Measurements from ENCODE around the gene KIF6.

KIF6 gene

GRCh38 chr6:39602601-39603519 is 122.3 kb downstream of the KIF6 start:
- DNase-seq (ENCODE audit: low spot score) (no peak), FAIRE-seq (no peak)

DNA sequence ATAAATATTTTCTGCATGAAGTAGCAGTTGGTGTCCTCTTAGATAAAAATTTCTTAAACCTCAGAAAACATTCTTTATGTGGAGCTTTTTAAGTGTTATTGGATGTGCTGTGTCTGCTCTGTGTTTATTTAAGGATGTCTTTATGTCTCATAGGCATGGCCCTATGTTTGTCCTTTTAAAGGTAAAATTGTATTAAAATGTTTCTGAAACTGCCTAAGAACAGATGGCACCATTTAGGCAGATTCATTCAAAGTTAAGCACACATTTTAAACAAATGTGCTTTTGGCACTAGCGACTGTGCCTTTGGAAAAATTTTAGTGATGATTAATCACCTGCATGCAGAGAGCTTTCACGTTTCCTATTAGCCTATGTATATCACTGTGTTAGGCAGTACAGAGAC is 125.2 kb downstream of the KIF6 start:
- FAIRE-seq = no peak
- DNase-seq (ENCODE audit: low spot score) = no peak

DNA sequence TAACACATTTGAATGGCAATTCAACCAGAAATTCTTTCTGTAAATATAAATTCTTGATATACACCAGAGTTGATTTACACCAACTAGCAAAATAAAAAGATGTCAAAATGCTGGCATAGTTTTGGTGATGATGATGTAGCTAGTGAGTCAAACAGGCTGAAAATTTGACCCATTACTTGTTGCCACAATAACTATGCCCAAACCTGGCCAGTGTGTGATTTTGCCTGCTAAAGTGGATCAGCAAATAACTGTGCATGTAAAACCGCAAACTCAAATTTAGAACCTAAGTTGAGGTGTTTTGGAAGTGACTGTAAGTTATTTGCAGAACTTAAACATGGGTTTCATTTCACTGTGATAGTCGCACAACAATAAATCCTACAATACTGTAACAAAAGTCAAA is 125.9 kb downstream of the KIF6 start:
- FAIRE-seq = no peak
- no peak for DNase-seq (ENCODE audit: low spot score)

- DNase-seq (ENCODE audit: low spot score) = no peak
- FAIRE-seq = no peak
These were observed 130.9 kb downstream of the KIF6 start for GRCh38 chr6:39594285-39594684.

DNA sequence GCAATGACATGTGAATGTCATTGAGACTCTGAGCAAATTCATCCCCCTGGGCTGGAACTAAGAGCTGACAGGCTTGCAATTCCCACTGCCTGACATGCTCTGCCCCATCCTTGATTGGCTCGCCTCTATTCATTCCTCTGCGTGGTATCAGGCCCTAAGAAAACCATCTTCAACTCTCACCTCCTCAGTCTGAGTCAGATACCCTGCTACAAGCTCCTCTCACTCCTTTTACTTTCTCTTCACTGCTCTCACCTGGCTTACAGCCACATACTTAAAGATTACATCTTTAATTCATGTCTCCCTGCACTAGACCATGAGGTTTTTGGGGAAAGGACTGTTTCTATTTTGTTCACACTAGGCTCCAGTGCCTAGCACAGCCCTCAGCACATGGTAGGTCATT is 131.6 kb downstream of the KIF6 start:
- DNase-seq (ENCODE audit: low spot score) (no peak), FAIRE-seq (no peak)

DNA sequence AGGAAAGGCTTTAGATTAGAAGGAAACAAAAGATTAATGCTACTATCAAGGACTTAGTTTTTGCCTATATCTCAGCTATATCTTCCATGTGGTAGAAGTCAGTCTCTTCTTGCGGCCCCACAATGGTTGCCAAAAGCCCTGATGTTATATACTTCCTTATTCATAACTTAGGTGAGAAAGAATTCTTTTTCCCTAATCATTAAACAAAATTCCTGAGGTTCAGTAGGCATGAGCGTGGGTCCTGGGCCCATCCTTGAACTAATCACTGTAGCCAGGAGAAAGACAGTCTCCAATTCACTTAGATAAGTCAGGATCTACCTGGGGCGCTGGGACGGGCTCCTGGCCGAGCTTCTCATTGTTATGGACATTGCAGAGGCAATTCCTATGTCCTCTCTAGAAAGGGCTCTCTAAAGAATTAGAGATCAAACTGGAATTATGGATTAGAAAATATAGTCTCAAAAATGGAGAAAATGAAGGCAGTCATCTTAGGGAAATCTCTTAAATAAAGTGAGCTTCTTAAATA is 134.3 kb downstream of the KIF6 start:
- FAIRE-seq (no peak), DNase-seq (ENCODE audit: low spot score) (no peak)

- FAIRE-seq (no peak), DNase-seq (ENCODE audit: low spot score) (no peak)
These were observed 138.1 kb downstream of the KIF6 start for GRCh38 chr6:39587080-39587479.

DNA sequence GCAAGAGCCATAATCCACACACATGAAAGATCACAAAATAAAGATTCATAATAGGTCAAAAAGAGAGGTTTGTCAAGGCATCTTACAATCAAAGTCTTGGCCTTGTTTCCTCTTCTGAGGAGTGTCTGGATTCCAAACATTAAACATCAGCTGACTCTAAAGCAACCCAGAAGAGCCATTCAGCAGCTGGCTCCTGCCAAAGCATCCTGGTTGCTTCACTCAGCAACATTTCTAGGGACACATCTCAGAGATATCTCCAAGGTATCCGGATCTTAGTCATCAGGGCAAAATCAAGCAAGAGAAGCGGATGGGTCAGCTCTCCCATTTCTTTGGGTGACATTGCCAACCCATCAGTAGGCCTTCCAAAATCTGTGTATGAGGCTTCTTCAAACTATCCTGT is 139.6 kb downstream of the KIF6 start:
- DNase-seq (ENCODE audit: low spot score) (no peak), FAIRE-seq (no peak)

GRCh38 chr6:39577446-39578165 is 147.6 kb downstream of the KIF6 start:
- FAIRE-seq (no peak), DNase-seq (ENCODE audit: low spot score) (no peak)

- DNase-seq (ENCODE audit: low spot score) (no peak), FAIRE-seq (no peak)
These were observed 148.5 kb downstream of the KIF6 start for GRCh38 chr6:39576556-39577303.

GRCh38 chr6:39574991-39575390 is 150.2 kb downstream of the KIF6 start:
- DNase-seq (ENCODE audit: low spot score) (no peak), FAIRE-seq (no peak)

DNA sequence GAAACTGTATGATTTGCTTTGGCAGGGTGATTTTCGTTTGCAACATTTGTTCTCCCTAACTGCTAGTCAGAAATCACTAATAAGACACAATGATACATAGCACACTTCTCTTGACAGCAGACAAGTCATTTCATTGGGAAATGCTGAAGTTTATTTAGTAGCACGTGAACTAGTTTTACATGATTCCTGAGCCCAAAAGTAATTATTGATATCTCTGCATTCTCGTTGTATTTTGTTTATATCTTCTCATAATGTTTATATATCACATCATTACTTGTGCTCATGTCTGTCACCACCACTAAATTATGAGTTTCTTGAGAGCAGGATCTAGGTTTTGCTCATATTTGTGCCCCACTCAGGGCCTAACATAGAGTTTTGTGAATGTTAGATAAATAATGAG is 151.7 kb downstream of the KIF6 start:
- no peak for DNase-seq (ENCODE audit: low spot score)
- FAIRE-seq = no peak

DNA sequence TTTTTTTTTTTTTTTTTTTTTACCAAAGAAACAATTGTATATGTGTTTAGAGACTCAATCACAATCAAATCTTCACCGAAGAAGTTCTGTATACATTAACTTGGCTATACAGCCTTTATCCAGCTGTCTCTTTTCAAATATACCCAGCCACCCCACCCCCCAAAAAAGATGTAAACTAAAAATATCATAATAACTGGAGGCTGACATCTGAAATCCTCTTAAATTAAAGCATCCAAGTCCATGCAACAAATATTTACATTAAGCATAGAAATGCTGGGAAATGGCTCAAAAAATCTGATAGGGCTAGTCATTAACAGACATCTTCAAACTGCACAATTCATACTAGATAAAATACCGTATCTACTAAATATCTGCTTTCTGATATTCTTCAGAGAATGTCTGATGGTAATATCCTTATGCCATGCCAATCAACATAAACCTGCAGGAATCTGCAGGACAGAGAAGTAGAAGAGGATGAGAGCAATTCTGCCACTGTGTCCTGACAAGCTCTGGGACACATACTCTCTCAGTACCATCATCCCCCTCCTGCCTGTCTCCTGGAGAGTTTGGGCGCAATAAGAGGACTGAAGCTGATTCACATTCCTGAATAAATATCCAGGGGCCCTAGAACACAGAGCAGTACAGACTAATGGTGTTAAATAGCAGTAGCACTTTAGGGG is 152.4 kb downstream of the KIF6 start:
- DNase-seq (ENCODE audit: low spot score) (no peak), FAIRE-seq (no peak)

DNA sequence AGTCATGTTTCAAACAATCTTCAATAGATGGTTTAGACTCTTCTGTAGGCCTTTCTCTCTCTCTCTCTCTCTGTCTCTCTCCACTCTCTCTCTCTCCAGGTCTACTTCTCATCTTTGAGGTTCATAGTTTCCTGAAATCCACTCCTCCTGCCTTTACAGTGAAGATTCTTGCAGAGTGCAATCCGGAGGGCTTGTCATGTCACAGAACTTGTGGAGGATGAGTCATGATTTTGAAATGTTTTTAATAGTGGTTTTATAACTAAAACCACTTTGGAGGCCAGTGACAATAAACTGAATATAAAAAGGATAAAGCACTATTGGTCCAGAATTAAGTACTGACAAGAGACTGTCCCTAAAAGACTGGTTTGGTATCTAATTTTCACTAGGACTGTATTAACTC is 156.3 kb downstream of the KIF6 start:
- peak; percentile 19 for DNase-seq (ENCODE audit: low spot score)
- peak; percentile 51 for FAIRE-seq

DNA sequence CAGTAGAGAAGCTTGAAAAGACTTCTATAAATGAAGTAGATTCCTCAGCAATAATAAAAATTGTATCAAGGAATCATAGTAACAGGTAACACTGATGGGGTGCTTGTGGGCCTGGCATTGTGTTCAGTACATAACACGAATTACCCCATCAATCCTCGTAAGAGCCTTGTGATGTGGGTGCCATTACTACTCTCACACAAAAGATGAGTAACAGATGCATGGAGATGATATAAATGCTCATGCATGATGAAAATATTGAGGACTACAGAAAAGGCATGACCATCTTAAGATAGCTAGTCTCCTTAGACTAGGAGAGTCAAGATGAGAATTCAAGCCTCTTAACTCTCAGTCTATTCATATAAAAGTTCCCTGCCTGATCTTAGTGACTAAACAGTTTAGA is 158.1 kb downstream of the KIF6 start:
- FAIRE-seq = no peak

DNA sequence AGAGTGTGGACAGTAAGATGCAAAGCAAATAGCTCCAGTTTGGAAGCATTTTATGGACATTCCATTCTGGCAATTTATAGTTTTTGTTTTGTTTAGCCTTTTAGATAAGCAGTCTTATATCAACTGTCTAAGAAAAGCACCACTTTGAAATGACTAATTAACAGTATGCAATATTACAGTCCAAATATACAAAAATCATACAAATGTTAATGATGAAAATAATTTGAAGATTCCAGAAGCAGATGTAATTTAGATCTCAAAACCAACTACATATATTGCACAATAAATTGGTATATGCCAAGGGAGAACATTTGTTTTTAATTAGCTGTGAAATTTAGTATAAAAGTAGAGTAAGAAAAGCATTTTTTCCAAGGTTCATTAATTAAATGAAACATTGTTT is 158.8 kb downstream of the KIF6 start:
- FAIRE-seq (no peak), DNase-seq (ENCODE audit: low spot score) (no peak)

More for the DNA sequence above, 158.1 kb downstream of the KIF6 start:
- no peak for DNase-seq (ENCODE audit: low spot score)

DNA sequence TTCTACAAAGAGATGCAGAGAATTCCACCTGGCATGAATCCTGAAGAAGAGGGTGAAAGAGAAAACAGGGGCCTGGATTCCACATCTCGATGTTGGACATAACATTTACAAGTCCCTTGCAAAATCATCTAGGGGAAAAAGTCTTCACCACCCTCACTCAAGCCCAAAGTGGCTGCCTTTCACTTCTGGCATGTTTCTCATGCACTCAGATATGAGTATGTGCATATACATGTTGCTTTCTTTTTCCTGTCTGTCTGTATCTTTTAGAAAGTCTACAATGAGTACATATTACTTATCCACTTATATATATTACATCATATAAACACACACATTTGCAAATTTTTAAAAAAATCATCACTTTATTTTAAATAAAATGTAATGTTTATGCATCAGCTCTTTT is 159.3 kb downstream of the KIF6 start:
- FAIRE-seq = no peak

GRCh38 chr6:39563566-39564311 is 161.5 kb downstream of the KIF6 start:
- DNase-seq (ENCODE audit: low spot score) (no peak), FAIRE-seq (no peak)

More for the DNA sequence above, 159.3 kb downstream of the KIF6 start:
- no peak for DNase-seq (ENCODE audit: low spot score)

GRCh38 chr6:39561536-39562266 is 163.5 kb downstream of the KIF6 start:
- FAIRE-seq = no peak
- no peak for DNase-seq (ENCODE audit: low spot score)

GRCh38 chr6:39560915-39561314 is 164.3 kb downstream of the KIF6 start:
- FAIRE-seq (no peak), DNase-seq (ENCODE audit: low spot score) (no peak)
